Keratinocyte (primary cell): ENCODE data around the gene RPAP2.

ENCODE experiments used
- EZH2 ChIP-seq: IDR thresholded peaks from one replicate; pipeline ENCODE4 v1.6.1; 2012; ENCODE audit warnings: inconsistent platforms, mild to moderate bottlenecking, low read length, moderate library complexity
- TF ChIP-seq, protein P1 (sequence below), 3 experiments: IDR thresholded peaks in 1 of 3; conservative IDR thresholded peaks in 1 of 3; optimal IDR thresholded peaks in 1 of 3; 2 replicates in 2 of 3; 3 replicates in 1 of 3; pipeline versions ENCODE3 to v1.5.1; 2011; ENCODE audit warnings: low read length in 3 of 3, mild to moderate bottlenecking in 3 of 3, moderate library complexity in 2 of 3, control low read depth in 1 of 3, inconsistent platforms in 1 of 3; ENCODE audit not compliant: insufficient read depth in 2 of 3; ENCODE audit errors: extremely low read depth in 1 of 3

- TF ChIP-seq, protein P1, sequence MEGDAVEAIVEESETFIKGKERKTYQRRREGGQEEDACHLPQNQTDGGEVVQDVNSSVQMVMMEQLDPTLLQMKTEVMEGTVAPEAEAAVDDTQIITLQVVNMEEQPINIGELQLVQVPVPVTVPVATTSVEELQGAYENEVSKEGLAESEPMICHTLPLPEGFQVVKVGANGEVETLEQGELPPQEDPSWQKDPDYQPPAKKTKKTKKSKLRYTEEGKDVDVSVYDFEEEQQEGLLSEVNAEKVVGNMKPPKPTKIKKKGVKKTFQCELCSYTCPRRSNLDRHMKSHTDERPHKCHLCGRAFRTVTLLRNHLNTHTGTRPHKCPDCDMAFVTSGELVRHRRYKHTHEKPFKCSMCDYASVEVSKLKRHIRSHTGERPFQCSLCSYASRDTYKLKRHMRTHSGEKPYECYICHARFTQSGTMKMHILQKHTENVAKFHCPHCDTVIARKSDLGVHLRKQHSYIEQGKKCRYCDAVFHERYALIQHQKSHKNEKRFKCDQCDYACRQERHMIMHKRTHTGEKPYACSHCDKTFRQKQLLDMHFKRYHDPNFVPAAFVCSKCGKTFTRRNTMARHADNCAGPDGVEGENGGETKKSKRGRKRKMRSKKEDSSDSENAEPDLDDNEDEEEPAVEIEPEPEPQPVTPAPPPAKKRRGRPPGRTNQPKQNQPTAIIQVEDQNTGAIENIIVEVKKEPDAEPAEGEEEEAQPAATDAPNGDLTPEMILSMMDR (optimal IDR thresholded peaks at IDR 0.05 in 1 of 3, IDR thresholded peaks at IDR 0.05 in 1 of 3, conservative IDR thresholded peaks at IDR 0.05 in 1 of 3; ENCODE audit: extremely low read depth in 1 of 3, insufficient read depth in 2 of 3, low read length in 3 of 3): no peak
- no peak for TF ChIP-seq EZH2
These were observed 105.8 kb downstream of the RPAP2 start for GRCh38 chr1:92404661-92405060.
